Epithelial cell of esophagus (primary cell): ENCODE results near the gene CAP2.

Experiments used
- DNase-seq: peaks from one replicate; pipeline ENCODE4 v3.0.0; 2010; ENCODE audit warnings: low read depth
- H3K4me3 ChIP-seq: 2 replicates; pipeline ENCODE4 v1.5.1; 2011; ENCODE audit warnings: mild to moderate bottlenecking, low read length, control low read depth
- TF ChIP-seq, protein P1 (sequence below): IDR thresholded peaks from 2 replicates; pipeline ENCODE4 v1.5.1; 2011; ENCODE audit warnings: low read depth, mild to moderate bottlenecking, low read length, control low read depth, inconsistent platforms; ENCODE audit not compliant: insufficient read depth; ENCODE audit errors: missing control alignments

The CAP2 gene

GRCh38 chr6:17355404-17355774, 38.0 kb upstream of the CAP2 start:
- no peak for DNase-seq
- H3K4me3 ChIP-seq: no peak overlapping the region
- TF ChIP-seq, protein P1, sequence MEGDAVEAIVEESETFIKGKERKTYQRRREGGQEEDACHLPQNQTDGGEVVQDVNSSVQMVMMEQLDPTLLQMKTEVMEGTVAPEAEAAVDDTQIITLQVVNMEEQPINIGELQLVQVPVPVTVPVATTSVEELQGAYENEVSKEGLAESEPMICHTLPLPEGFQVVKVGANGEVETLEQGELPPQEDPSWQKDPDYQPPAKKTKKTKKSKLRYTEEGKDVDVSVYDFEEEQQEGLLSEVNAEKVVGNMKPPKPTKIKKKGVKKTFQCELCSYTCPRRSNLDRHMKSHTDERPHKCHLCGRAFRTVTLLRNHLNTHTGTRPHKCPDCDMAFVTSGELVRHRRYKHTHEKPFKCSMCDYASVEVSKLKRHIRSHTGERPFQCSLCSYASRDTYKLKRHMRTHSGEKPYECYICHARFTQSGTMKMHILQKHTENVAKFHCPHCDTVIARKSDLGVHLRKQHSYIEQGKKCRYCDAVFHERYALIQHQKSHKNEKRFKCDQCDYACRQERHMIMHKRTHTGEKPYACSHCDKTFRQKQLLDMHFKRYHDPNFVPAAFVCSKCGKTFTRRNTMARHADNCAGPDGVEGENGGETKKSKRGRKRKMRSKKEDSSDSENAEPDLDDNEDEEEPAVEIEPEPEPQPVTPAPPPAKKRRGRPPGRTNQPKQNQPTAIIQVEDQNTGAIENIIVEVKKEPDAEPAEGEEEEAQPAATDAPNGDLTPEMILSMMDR: no peak

- H3K4me3 ChIP-seq: no peak overlapping the region
- TF ChIP-seq, protein P1: no peak
- DNase-seq: no peak
These were observed 34.9 kb upstream of the CAP2 start for GRCh38 chr6:17358515-17358914.

GRCh38 chr6:17360564-17360963, 32.8 kb upstream of the CAP2 start:
- DNase-seq: no peak
- H3K4me3 ChIP-seq: no peak overlapping the region
- TF ChIP-seq, protein P1: no peak

DNA sequence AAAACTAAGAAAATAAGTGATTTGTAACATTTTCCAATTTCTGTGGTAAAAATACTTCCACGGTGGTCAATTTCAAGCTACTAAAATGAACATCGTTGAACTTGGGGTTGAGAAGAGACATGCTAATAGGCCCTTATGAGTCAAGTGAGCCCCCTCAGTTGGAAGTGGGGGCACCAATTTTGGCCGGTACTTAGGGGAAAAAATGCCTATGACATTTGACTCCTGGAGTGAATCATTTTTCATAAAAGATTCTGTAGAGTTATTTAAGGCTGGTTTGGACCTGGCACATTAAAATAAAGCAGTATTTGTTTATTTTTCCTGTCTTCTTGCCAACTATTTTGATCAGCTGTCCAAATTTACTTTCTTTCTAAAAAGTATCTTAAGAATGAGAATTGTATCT, 32.4 kb upstream of the CAP2 start:
- TF ChIP-seq, protein P1: no peak

DNA sequence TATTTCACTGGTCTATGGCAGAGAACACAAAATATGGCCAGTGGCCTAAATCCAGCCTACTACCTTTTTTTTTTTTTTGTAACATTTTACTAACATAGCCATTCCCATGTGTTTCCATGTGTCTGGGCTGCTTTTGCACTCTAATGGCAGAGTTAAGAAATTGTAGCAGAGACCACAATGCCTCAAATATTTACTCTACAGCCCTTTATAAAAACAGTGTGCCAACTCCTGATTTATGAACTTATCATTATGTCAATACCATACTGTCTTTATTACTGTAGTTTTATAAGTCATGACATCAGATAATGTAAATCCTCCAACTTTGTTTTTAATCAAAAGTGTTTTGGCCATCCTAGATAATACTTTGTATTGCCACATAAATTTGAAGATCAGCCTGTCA, 27.4 kb upstream of the CAP2 start:
- no peak for DNase-seq
- TF ChIP-seq, protein P1: no peak
- H3K4me3 ChIP-seq: no peak overlapping the region

More for the DNA sequence above, 32.4 kb upstream of the CAP2 start:
- no peak overlapping the region for H3K4me3 ChIP-seq
- no peak for DNase-seq

- no peak for DNase-seq
- H3K4me3 ChIP-seq: no peak overlapping the region
- TF ChIP-seq, protein P1: no peak
These were observed 25.5 kb upstream of the CAP2 start for GRCh38 chr6:17367868-17368267.

GRCh38 chr6:17381424-17382147, 11.8 kb upstream of the CAP2 start:
- TF ChIP-seq, protein P1: no peak
- no peak overlapping the region for H3K4me3 ChIP-seq
- DNase-seq: peak; percentile 41
